Hepatocyte (in vitro differentiated cells): ENCODE measurements around the gene SLC9A2. TPM values are rescaled to one million over a fixed set of nuclear protein-coding genes. Genes with fewer than 3 reads are reported as not detected.
A peak's percentile ranks its signal among the peaks of the same experiment; 100 is the strongest.

Source experiments
- DNase-seq: peaks from one replicate; pipeline ENCODE4 v3.0.0-alpha.2; 2016; ENCODE audit warnings: low spot score
- H2AFZ ChIP-seq: fragments of 200-600 bp; sonication (generic); 2 replicates; pipeline ENCODE4 v1.6.0; 2016; ENCODE audit warnings: antibody characterized with exemption, mild to moderate bottlenecking
- H3K27ac ChIP-seq: fragments of 200-600 bp; sonication (generic); 2 replicates; pipeline ENCODE4 v1.5.1; 2016; ENCODE audit warnings: mild to moderate bottlenecking
- H3K27me3 ChIP-seq: fragments of 200-600 bp; sonication (generic); 2 replicates; pipeline ENCODE4 v1.6.1; 2016
- H3K36me3 ChIP-seq: fragments of 200-600 bp; sonication (generic); replicated peaks from 2 replicates; pipeline ENCODE4 v1.5.1; 2016; ENCODE audit warnings: low read depth; ENCODE audit not compliant: insufficient read depth
- H3K4me1 ChIP-seq: fragments of 200-600 bp; sonication (generic); 2 replicates; pipeline ENCODE4 v1.5.1; 2016; ENCODE audit warnings: mild to moderate bottlenecking, moderate library complexity; ENCODE audit not compliant: insufficient read depth
- H3K4me2 ChIP-seq: fragments of 200-600 bp; sonication (generic); 2 replicates; pipeline ENCODE4 v1.6.0; 2016
- H3K4me3 ChIP-seq: fragments of 200-600 bp; sonication (generic); 2 replicates; pipeline ENCODE4 v1.5.1; 2016; ENCODE audit warnings: mild to moderate bottlenecking
- H3K79me2 ChIP-seq: fragments of 200-600 bp; sonication (generic); 2 replicates; pipeline ENCODE4 v1.6.0; 2017; ENCODE audit warnings: mild to moderate bottlenecking
- H3K9me2 ChIP-seq: fragments of 200-600 bp; sonication (generic); replicated peaks from 2 replicates; pipeline ENCODE4 v1.6.0; 2017; ENCODE audit warnings: mild to moderate bottlenecking; ENCODE audit not compliant: insufficient read depth
- H3K9me3 ChIP-seq: fragments of 200-600 bp; sonication (generic); 2 replicates; pipeline ENCODE4 v1.5.1; 2016; ENCODE audit warnings: low read depth, mild to moderate bottlenecking
- H4K20me1 ChIP-seq: fragments of 200-600 bp; sonication (generic); 2 replicates; pipeline ENCODE4 v1.6.0; 2016; ENCODE audit warnings: mild to moderate bottlenecking; ENCODE audit not compliant: insufficient read depth, poor library complexity, severe bottlenecking
- EZH2 ChIP-seq: fragments of 200-600 bp; sonication (generic); IDR thresholded peaks from 2 replicates; pipeline ENCODE4 v1.6.1; 2016; ENCODE audit warnings: antibody characterized with exemption, mild to moderate bottlenecking, borderline replicate concordance
- EZH2phosphoT487 ChIP-seq: fragments of 200-600 bp; sonication (generic); IDR thresholded peaks from one replicate; pipeline ENCODE4 v1.6.1; 2018; ENCODE audit warnings: antibody characterized with exemption, mild to moderate bottlenecking, low read depth, moderate library complexity; ENCODE audit not compliant: unreplicated experiment, severe bottlenecking
- WGBS: methylation state at CpG from one replicate; pipeline ENCODE4 v1.1.6; 2016; ENCODE audit warnings: low lambda C conversion rate; ENCODE audit errors: missing lambda C conversion rate; 5-methylcytosine and 5-hydroxymethylcytosine counted together
- polyA plus RNA-seq: library from polyadenylated mRNA; unstranded; fragments of >200 nt; fragmentation: Nextera tagmentation; extraction: Ambion mirVana; gene quantifications from 2 replicates; pipeline ENCODE4 v1.2.1, GENCODE V29; 2016
- total RNA-seq: library from RNA; depleted of rRNA; stranded (reverse); fragments of >200 nt; gene quantifications from 2 replicates; pipeline ENCODE4 v1.2.3, GENCODE V29; 2014
- TF ChIP-seq, protein P1 (sequence below): fragments of 200-600 bp; sonication (generic); IDR thresholded peaks from 2 replicates; pipeline ENCODE4 v1.5.1; 2016; ENCODE audit warnings: antibody characterized with exemption, mild to moderate bottlenecking; ENCODE audit not compliant: poor library complexity

The SLC9A2 gene
- total and polyA plus RNA-seq, 2 experiments from 2014 or later, result 1.1 to 2.1 TPM

DNA sequence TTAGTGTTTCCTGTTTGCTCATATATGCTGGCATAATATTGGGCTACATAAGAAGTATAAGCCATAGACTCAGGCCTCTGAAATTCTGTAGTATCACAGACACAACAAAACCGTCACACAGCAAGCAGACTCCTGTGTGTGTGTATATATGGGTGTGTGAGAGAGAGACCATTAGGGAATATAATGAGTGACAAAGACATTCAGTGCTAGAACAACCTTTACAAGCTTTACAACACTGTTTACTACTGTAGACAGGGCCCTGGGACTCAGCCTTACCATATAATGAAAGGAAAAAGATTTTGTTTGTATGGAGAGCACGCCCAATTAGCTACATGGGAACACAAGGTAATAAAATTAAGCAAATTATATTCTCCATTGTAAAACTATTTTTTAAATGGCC lies 77.1 kb downstream of the SLC9A2 start:
- H4K20me1 ChIP-seq, result no peaks in the 10 kb centered on the region
- H3K4me3 ChIP-seq, result no peak overlapping the region
- no peak overlapping the region for H2AFZ ChIP-seq
- H3K79me2 ChIP-seq, result no peaks in the 10 kb centered on the region
- no peaks in the 10 kb centered on the region for H3K27me3 ChIP-seq
- no peak overlapping the region for H3K4me2 ChIP-seq
- H3K4me1 ChIP-seq, result no peaks in the 10 kb centered on the region
- DNase-seq, result no peak
- no peak overlapping the region for H3K27ac ChIP-seq
- no peaks in the 10 kb centered on the region for H3K9me2 ChIP-seq
- WGBS, result 93% methylated on average over 2 of the region's 2 CpGs
- TF ChIP-seq EZH2phosphoT487 (no peak), EZH2 (no peak)
- TF ChIP-seq, protein P1, sequence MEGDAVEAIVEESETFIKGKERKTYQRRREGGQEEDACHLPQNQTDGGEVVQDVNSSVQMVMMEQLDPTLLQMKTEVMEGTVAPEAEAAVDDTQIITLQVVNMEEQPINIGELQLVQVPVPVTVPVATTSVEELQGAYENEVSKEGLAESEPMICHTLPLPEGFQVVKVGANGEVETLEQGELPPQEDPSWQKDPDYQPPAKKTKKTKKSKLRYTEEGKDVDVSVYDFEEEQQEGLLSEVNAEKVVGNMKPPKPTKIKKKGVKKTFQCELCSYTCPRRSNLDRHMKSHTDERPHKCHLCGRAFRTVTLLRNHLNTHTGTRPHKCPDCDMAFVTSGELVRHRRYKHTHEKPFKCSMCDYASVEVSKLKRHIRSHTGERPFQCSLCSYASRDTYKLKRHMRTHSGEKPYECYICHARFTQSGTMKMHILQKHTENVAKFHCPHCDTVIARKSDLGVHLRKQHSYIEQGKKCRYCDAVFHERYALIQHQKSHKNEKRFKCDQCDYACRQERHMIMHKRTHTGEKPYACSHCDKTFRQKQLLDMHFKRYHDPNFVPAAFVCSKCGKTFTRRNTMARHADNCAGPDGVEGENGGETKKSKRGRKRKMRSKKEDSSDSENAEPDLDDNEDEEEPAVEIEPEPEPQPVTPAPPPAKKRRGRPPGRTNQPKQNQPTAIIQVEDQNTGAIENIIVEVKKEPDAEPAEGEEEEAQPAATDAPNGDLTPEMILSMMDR, result no peak
- no peaks in the 10 kb centered on the region for H3K36me3 ChIP-seq
- no peaks in the 10 kb centered on the region for H3K9me3 ChIP-seq

GRCh38 chr2:102698369-102699111 lies 79.2 kb downstream of the SLC9A2 start:
- Histone ChIP-seq H3K9me3 (no peaks in the 10 kb centered on the region), H3K4me1 (no peaks in the 10 kb centered on the region), H3K27ac (peak overlapping the region; percentile 53), H3K36me3 (no peaks in the 10 kb centered on the region), H3K9me2 (no peaks in the 10 kb centered on the region), H4K20me1 (no peaks in the 10 kb centered on the region), H2AFZ (no peak overlapping the region), H3K4me3 (no peak overlapping the region), H3K4me2 (no peak overlapping the region), H3K79me2 (no peaks in the 10 kb centered on the region), H3K27me3 (no peaks in the 10 kb centered on the region)
- TF ChIP-seq, protein P1, result no peak
- no peak for TF ChIP-seq EZH2
- no peak for TF ChIP-seq EZH2phosphoT487
- DNase-seq, result peak; percentile 72
- WGBS, result 90% methylated on average over 6 of the region's 6 CpGs

DNA sequence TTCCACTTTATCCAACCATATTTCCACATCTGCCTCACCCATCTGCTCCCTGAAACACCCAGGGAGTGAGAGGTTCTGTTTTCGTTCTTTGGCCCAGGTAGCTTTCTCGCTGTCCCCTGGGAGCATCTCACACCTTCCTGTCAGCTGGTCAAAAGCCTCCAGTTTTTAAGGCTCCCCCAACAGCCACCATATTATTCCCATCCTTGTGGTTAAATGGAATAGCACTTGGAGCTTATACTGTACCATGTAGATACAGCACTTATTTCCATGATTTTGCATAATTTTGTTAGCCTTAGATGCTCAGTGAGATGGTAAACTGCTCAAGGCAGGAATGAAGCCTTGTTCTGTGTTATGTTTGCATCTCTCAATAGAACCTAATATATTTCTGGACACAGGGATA lies 84.0 kb downstream of the SLC9A2 start:
- WGBS, result 94% methylated on average over 2 of the region's 2 CpGs
- Histone ChIP-seq H3K27me3 (no peaks in the 10 kb centered on the region), H3K79me2 (no peaks in the 10 kb centered on the region), H3K4me2 (no peak overlapping the region), H3K4me1 (no peaks in the 10 kb centered on the region), H4K20me1 (no peaks in the 10 kb centered on the region), H3K36me3 (no peaks in the 10 kb centered on the region), H2AFZ (no peak overlapping the region), H3K9me2 (no peaks in the 10 kb centered on the region), H3K27ac (no peak overlapping the region), H3K9me3 (no peaks in the 10 kb centered on the region), H3K4me3 (no peak overlapping the region)
- no peak for TF ChIP-seq EZH2
- TF ChIP-seq, protein P1, result no peak
- TF ChIP-seq EZH2phosphoT487, result no peak
- DNase-seq, result no peak
